Caco-2 (cell line): ENCODE results near the gene DLEC1. TPM values are rescaled to one million over a fixed set of nuclear protein-coding genes. Genes with fewer than 3 reads are reported as not detected.
"Not testable (repeated sequence)": the region's sequence is repeated elsewhere in the genome, so short reads cannot be mapped to it uniquely, and the experiment has no call there.

Experiments
- BruUV-seq: library from RNA; stranded (reverse); fragments of 400-500 nt; replicated peaks from 2 replicates; lab custom pipeline; 2021; lab: Mats Ljungman, UMichigan
- CTCF ChIA-PET: fragments of 300-600 bp; sonication (Branson Sonifier 250); formaldehyde crosslinking; loops from one replicate; lab custom pipeline; 2022; ENCODE audit warnings: antibody characterized with exemption; lab: Charles Lee
- POLR2A ChIA-PET: fragments of 300-600 bp; sonication (Branson Sonifier 250); formaldehyde crosslinking; loops from one replicate; lab custom pipeline; 2022; ENCODE audit warnings: antibody characterized with exemption; lab: Charles Lee
- DNase-seq, 2 experiments: peaks; one replicate each; pipeline versions ENCODE4 v3.0.0 to v3.0.0-alpha.2; 2020 to 2022
- H3K27me3 ChIP-seq: replicated peaks from 2 replicates; pipeline ENCODE4 v1.6.0; 2011; ENCODE audit warnings: low read length; ENCODE audit not compliant: control insufficient read depth, insufficient read depth
- H3K36me3 ChIP-seq: 2 replicates; pipeline ENCODE4 v1.5.1; 2011; ENCODE audit warnings: low read length; ENCODE audit not compliant: control insufficient read depth, insufficient read depth
- H3K4me1 ChIP-seq: fragments of 250-450 bp; sonication (Bioruptor Pico); 2 replicates; pipeline ENCODE4 v1.5.1; 2020; ENCODE audit warnings: mild to moderate bottlenecking
- H3K4me3 ChIP-seq: 2 replicates; pipeline ENCODE4 v1.5.1; 2011; ENCODE audit warnings: low read depth, mild to moderate bottlenecking, control low read depth, low read length
- H3K9me3 ChIP-seq: fragments of 250-450 bp; sonication (Bioruptor Pico); 2 replicates; pipeline ENCODE4 v1.5.1; 2020; ENCODE audit warnings: mild to moderate bottlenecking, moderate library complexity
- H3K27ac Mint-ChIP-seq: one replicate; pipeline ENCODE4 v1.8.0; 2022; ENCODE audit warnings: mixed read lengths; ENCODE audit not compliant: unreplicated experiment
- H3K27me3 Mint-ChIP-seq: one replicate; pipeline ENCODE4 v1.8.0; 2022; ENCODE audit warnings: mixed read lengths; ENCODE audit not compliant: insufficient read depth, unreplicated experiment
- H3K36me3 Mint-ChIP-seq: one replicate; pipeline ENCODE4 v1.8.0; 2022; ENCODE audit warnings: mild to moderate bottlenecking, mixed read lengths; ENCODE audit not compliant: insufficient read depth, unreplicated experiment
- H3K4me1 Mint-ChIP-seq: one replicate; pipeline ENCODE4 v1.8.0; 2022; ENCODE audit warnings: low read depth, mixed read lengths; ENCODE audit not compliant: unreplicated experiment
- H3K4me3 Mint-ChIP-seq: one replicate; pipeline ENCODE4 v1.8.0; 2022; ENCODE audit warnings: mild to moderate bottlenecking, moderate library complexity, mixed read lengths; ENCODE audit not compliant: unreplicated experiment
- H3K9me3 Mint-ChIP-seq: one replicate; pipeline ENCODE4 v1.8.0; 2022; ENCODE audit warnings: mixed read lengths; ENCODE audit not compliant: unreplicated experiment
- intact Hi-C: fragments of 100-400 bp; cut with micrococcal nuclease; formaldehyde crosslinking; loops from one replicate; pipeline ENCODE4 v1.10.0; 2022; ENCODE audit not compliant: unreplicated experiment
- total RNA-seq: library from RNA; stranded (reverse); gene quantifications from 2 replicates; pipeline ENCODE4 v1.2.3, GENCODE V29; 2022
- TF ChIP-seq, protein P1 (sequence below), 2 experiments: fragments of 200-600 bp in 1 of 2; IDR thresholded peaks; 1 replicate in 1 of 2; 2 replicates in 1 of 2; pipeline versions ENCODE4 v1.5.1 to v1.8.0; 2011 to 2022; ENCODE audit warnings: antibody characterized with exemption in 1 of 2, control low read depth in 1 of 2, inconsistent platforms in 1 of 2, low read depth in 1 of 2, low read length in 1 of 2, mild to moderate bottlenecking in 1 of 2, moderate library complexity in 1 of 2; ENCODE audit not compliant: insufficient read depth in 1 of 2, severe bottlenecking in 1 of 2, unreplicated experiment in 1 of 2

The DLEC1 gene
- total RNA-seq, 1 experiment from 2014 or later = 0.11 TPM

GRCh38 chr3:38049358-38050126 is 10.5 kb downstream of the DLEC1 start:
- intact Hi-C loops = no loop called here
- Mint-ChIP-seq H3K27me3 (peaks cover 8% of the 10 kb centered on the region), H3K27ac (no peak overlapping the region), H3K9me3 (no peaks in the 10 kb centered on the region), H3K4me1 (no peaks in the 10 kb centered on the region), H3K36me3 (no peaks in the 10 kb centered on the region), H3K4me3 (no peak overlapping the region)
- no peaks in the 10 kb centered on the region for H3K27me3 ChIP-seq
- H3K4me1 ChIP-seq = no peaks in the 10 kb centered on the region
- TF ChIP-seq, protein P1, sequence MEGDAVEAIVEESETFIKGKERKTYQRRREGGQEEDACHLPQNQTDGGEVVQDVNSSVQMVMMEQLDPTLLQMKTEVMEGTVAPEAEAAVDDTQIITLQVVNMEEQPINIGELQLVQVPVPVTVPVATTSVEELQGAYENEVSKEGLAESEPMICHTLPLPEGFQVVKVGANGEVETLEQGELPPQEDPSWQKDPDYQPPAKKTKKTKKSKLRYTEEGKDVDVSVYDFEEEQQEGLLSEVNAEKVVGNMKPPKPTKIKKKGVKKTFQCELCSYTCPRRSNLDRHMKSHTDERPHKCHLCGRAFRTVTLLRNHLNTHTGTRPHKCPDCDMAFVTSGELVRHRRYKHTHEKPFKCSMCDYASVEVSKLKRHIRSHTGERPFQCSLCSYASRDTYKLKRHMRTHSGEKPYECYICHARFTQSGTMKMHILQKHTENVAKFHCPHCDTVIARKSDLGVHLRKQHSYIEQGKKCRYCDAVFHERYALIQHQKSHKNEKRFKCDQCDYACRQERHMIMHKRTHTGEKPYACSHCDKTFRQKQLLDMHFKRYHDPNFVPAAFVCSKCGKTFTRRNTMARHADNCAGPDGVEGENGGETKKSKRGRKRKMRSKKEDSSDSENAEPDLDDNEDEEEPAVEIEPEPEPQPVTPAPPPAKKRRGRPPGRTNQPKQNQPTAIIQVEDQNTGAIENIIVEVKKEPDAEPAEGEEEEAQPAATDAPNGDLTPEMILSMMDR (IDR thresholded peaks at IDR 0.05; ENCODE audit: insufficient read depth in 1 of 2, low read depth in 1 of 2, low read length in 1 of 2, severe bottlenecking in 1 of 2, unreplicated experiment in 1 of 2) = no peak
- H3K4me3 ChIP-seq = no peak overlapping the region
- no peaks in the 10 kb centered on the region for H3K36me3 ChIP-seq
- H3K9me3 ChIP-seq = no peaks in the 10 kb centered on the region
- ChIA-PET CTCF (no interaction called here), POLR2A (no interaction called here)
- BruUV-seq = no TSS peak
- no peak for DNase-seq

DNA sequence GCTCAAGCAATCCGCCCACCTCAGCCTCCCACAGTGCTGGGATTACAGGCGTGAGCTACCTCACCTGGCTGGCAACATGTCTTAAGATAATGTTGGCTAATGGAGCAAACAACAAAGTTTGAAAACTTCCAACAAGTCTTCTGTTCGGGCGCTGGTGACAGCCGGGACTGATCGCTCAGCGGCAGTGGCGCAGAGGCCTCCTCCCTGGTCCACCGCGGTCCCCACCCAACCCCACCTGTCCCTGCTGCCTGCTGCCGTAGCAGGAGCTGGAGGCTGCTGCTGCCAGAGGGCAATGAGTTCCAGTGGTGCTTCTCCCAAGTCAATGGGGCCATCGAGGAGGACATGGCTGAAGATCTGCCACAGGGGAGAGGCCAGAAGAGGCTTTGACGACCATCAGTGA is 12.1 kb downstream of the DLEC1 start:
- BruUV-seq = no TSS peak
- intact Hi-C loops = no loop called here
- no peaks in the 10 kb centered on the region for H3K9me3 ChIP-seq
- H3K27me3 Mint-ChIP-seq = peaks cover 8% of the 10 kb centered on the region
- H3K27ac Mint-ChIP-seq = no peak overlapping the region
- DNase-seq = no peak
- H3K4me1 ChIP-seq = no peaks in the 10 kb centered on the region
- no peaks in the 10 kb centered on the region for H3K36me3 Mint-ChIP-seq
- no peaks in the 10 kb centered on the region for H3K9me3 Mint-ChIP-seq
- H3K27me3 ChIP-seq = no peaks in the 10 kb centered on the region
- ChIA-PET POLR2A (no interaction called here), CTCF (no interaction called here)
- H3K4me3 Mint-ChIP-seq = no peak overlapping the region
- TF ChIP-seq, protein P1 (IDR thresholded peaks at IDR 0.05; ENCODE audit: insufficient read depth in 1 of 2, low read depth in 1 of 2, low read length in 1 of 2, severe bottlenecking in 1 of 2, unreplicated experiment in 1 of 2) = no peak
- H3K36me3 ChIP-seq = no peaks in the 10 kb centered on the region
- H3K4me1 Mint-ChIP-seq = no peaks in the 10 kb centered on the region
- H3K4me3 ChIP-seq = no peak overlapping the region

DNA sequence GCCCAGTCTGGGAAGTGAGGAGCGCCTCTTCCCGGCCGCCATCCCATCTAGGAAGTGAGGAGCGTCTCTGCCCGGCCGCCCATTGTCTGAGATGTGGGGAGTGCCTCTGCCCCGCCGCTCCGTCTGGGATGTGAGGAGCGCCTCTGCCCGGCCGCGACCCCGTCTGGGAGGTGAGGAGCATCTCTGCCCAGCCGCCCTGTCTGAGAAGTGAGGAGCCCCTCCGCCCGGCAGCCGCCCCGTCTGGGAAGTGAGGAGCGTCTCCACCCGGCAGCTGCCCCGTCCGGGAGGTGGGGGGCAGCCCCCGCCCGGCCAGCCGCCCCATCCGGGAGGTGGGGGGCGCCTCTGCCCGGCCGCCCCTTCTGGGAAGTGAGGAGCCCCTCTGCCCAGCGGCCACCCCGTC is 14.3 kb downstream of the DLEC1 start:
- CTCF ChIA-PET, DNase-seq, H3K36me3 ChIP-seq, BruUV-seq, POLR2A ChIA-PET, H3K9me3 Mint-ChIP-seq, intact Hi-C loops, H3K4me1 Mint-ChIP-seq, H3K27me3 ChIP-seq, H3K4me1 ChIP-seq, H3K4me3 ChIP-seq, H3K27me3 Mint-ChIP-seq, H3K9me3 ChIP-seq, H3K36me3 Mint-ChIP-seq, H3K4me3 Mint-ChIP-seq, H3K27ac Mint-ChIP-seq: not testable (repeated sequence)

- H3K27ac Mint-ChIP-seq, DNase-seq, H3K27me3 ChIP-seq, H3K36me3 ChIP-seq, CTCF ChIA-PET, intact Hi-C loops, POLR2A ChIA-PET, BruUV-seq, H3K9me3 Mint-ChIP-seq, H3K4me3 ChIP-seq, H3K4me1 Mint-ChIP-seq, H3K4me1 ChIP-seq, H3K27me3 Mint-ChIP-seq, H3K36me3 Mint-ChIP-seq, H3K4me3 Mint-ChIP-seq, H3K9me3 ChIP-seq: not testable (repeated sequence)
Observed at GRCh38 chr3:38053813-38054498, 14.9 kb downstream of the DLEC1 start.
